GM12872 (cell line): ENCODE measurements around the gene SLC35B3.

Experiments used
- CTCF ChIP-seq: IDR thresholded peaks from 3 replicates; pipeline ENCODE4 v1.5.1; 2011; ENCODE audit warnings: low read depth, mild to moderate bottlenecking, low read length, moderate library complexity; ENCODE audit not compliant: insufficient read depth

The SLC35B3 gene

DNA sequence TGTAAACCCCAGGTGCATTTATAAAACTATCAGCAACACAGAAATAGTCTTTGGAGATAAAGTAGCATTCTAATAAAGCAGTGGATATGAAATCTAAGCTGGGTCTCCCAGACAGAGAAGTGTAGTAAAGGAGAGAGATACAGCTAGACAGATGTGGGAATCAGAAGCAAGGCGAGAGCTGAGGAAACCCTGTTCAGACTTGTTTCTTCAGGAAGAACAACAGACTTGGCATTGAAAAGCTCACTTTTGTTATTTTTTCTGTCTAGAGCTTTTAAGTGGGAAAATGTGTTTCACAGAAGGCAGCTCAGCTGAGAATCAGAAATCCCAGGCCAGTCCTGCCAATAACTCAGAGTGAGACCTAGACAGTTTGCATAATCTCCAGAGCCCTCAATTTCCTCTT, 52.9 kb downstream of the SLC35B3 start:
- no peak for TF ChIP-seq CTCF

DNA sequence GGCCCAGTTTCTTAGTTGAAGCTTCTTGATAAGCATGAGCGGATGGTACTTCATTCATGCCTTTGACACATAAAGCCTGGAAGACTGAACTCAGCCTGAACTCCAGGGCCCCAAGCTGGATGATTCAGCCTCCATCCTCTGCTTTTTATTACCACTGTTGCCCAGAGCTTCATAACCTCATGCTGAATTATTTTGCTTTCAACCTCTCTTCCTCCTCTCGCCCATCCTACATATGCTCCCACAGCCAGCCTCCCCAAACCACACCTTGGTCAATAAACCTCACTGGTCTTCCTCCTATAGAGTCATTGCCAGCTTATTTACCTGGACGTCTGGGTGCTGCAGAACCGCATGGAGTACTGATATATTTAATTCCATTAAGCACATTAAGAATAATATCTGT, 59.4 kb downstream of the SLC35B3 start:
- TF ChIP-seq CTCF: no peak
